ENCODE data around the gene ZNF43. TPM values are rescaled to one million over a fixed set of nuclear protein-coding genes. Genes with fewer than 3 reads are reported as not detected.

The ZNF43 gene
- total RNA-seq, 1 experiment from 2014 or later, result 51.6 TPM

GRCh38 chr19:21843081-21843480 is 7.1 kb upstream of the ZNF43 start:
- Histone ChIP-seq H3K18ac (ENCODE audit: insufficient read length, low read depth, low read length) (no peak overlapping the region), H2AFZ (ENCODE audit: low read length) (no peak overlapping the region), H4K5ac (ENCODE audit: insufficient read length, low read depth, low read length) (no peak overlapping the region), H3K27me3 (ENCODE audit: insufficient read depth, low read length) (no peaks in the 10 kb centered on the region), H3K23me2 (ENCODE audit: insufficient read length, low read depth, low read length, poor library complexity, severe bottlenecking) (no peaks in the 10 kb centered on the region), H2BK120ac (ENCODE audit: low read depth, low read length, poor library complexity, severe bottlenecking) (no peak overlapping the region), H3K27ac (ENCODE audit: insufficient read length, low read depth, low read length) (no peak overlapping the region), H3K79me1 (ENCODE audit: insufficient read depth, low read depth, low read length, poor library complexity, severe bottlenecking) (peaks cover 3% of the 10 kb centered on the region), H3K14ac (ENCODE audit: insufficient read depth, low read length) (no peak overlapping the region), H4K8ac (replicated peaks; ENCODE audit: insufficient read length, low read depth, low read length) (no peak overlapping the region), H3K4me2 (ENCODE audit: insufficient read depth, insufficient read length, low read length) (no peak overlapping the region), H3K56ac (ENCODE audit: insufficient read length, low read depth, low read length) (no peak overlapping the region), H3K79me2 (ENCODE audit: insufficient read depth, low read length) (peaks cover 2% of the 10 kb centered on the region; the same call in 1 of the 2 replicates), H3K9me3 (ENCODE audit: control insufficient read depth, low read depth, low read length) (no peaks in the 10 kb centered on the region), H3T11ph (ENCODE audit: low read length) (no peak overlapping the region), H2BK15ac (ENCODE audit: low read depth, low read length) (no peak overlapping the region), H3K4ac (ENCODE audit: low read depth, low read length) (no peak overlapping the region), H3K9ac (ENCODE audit: extremely low read depth, insufficient read length, low read length) (no peak overlapping the region), H3K23ac (ENCODE audit: insufficient read length, low read depth, low read length) (no peak overlapping the region), H2BK20ac (ENCODE audit: low read depth, low read length, poor library complexity, severe bottlenecking) (no peak overlapping the region), H4K91ac (ENCODE audit: insufficient read length, low read depth, low read length) (no peak overlapping the region), H2AK5ac (ENCODE audit: insufficient read length, low read length) (no peak overlapping the region), H2BK12ac (ENCODE audit: insufficient read length, low read depth, low read length) (no peak overlapping the region), H3K4me1 (ENCODE audit: insufficient read depth, low read length) (no peaks in the 10 kb centered on the region), H4K20me1 (ENCODE audit: control insufficient read depth, insufficient read depth, insufficient read length) (no peaks in the 10 kb centered on the region), H2BK5ac (ENCODE audit: insufficient read length, low read length) (no peak overlapping the region)
- Mint-ChIP-seq H3K4me1 (0 out of 4 replicates have a peak, but pooled peaks cover 0 to 3% of the 10 kb centered on the region in 2 experiments), H3K27me3 (ENCODE audit: low read depth) (no peaks in the 10 kb centered on the region), H3K4me3 (no peak overlapping the region), H3K27ac (no peak overlapping the region), H3K9me3 (no peaks in the 10 kb centered on the region; a peak in 1 of 5 replicates), H3K36me3 (ENCODE audit: insufficient read depth in 1 of 3, low read depth in 3 of 3) (peaks cover 79 to 93% (median 84%) of the 10 kb centered on the region in 3 experiments)
- no CpG with 5 or more reads among the region's 5 CpGs for WGBS (ENCODE audit: extremely low coverage, insufficient read length, low lambda C conversion rate)
- no peak for DNase-seq
- TF ChIP-seq CTCF (conservative IDR thresholded peaks at IDR 0.05), result no peak

All from H9 (cell line).